Body of pancreas (tissue), 4 donors: ENCODE measurements around the gene OR4A47.

Experiments used
- CTCF ChIP-seq, 7 experiments: fragments of 450-650 bp in 4 of 7; fragments of 200-600 bp in 3 of 7; sonication (generic) in 3 of 7; IDR thresholded peaks; one replicate each; pipeline ENCODE4 v1.5.1; 2016 to 2019; ENCODE audit warnings: antibody characterized with exemption in 7 of 7
- POLR2A ChIP-seq, 3 donors: fragments of 450-650 bp; IDR thresholded peaks; one replicate each; pipeline ENCODE4 v1.6.1; 2016; ENCODE audit warnings: antibody characterized with exemption in 3 of 3, mild to moderate bottlenecking in 2 of 3

GRCh38 chr11:48538991-48539390 is 50.4 kb downstream of the OR4A47 start:
- TF ChIP-seq CTCF (IDR thresholded peaks at IDR 0.05) (no peak), POLR2A (IDR thresholded peaks at IDR 0.05) (no peak)
